H1 (cell line): ENCODE results near the gene SPIRE2.

Experiments
- CBX8 ChIP-seq: fragments of 300-800, 300-1000 bp; sonication (generic); IDR thresholded peaks from 2 replicates; pipeline ENCODE4 v1.7.1; 2016; ENCODE audit warnings: low read depth, low read length, borderline replicate concordance
- CTCF ChIP-seq, 3 experiments: IDR thresholded peaks; 1 replicate in 2 of 3; 2 replicates in 1 of 3; pipeline versions ENCODE4 v1.5.1 to v1.6.1; 2011; ENCODE audit warnings: low read length in 3 of 3, mild to moderate bottlenecking in 3 of 3, inconsistent platforms in 2 of 3, low read depth in 1 of 3, moderate library complexity in 1 of 3; ENCODE audit not compliant: insufficient read depth in 1 of 3; ENCODE audit errors: control extremely low read depth in 1 of 3
- EGR1 ChIP-seq: IDR thresholded peaks from 2 replicates; pipeline ENCODE4 v1.6.1; 2011; ENCODE audit warnings: low read depth, low read length, borderline replicate concordance
- GABPA ChIP-seq: IDR thresholded peaks from 2 replicates; pipeline ENCODE4 v1.6.1; 2011; ENCODE audit warnings: mild to moderate bottlenecking, low read length, moderate library complexity, borderline replicate concordance; ENCODE audit not compliant: insufficient read depth
- POLR2AphosphoS5 ChIP-seq: IDR thresholded peaks from 2 replicates; pipeline ENCODE4 v1.6.1; 2011; ENCODE audit warnings: low read depth, low read length
- SIN3A ChIP-seq, 2 experiments: IDR thresholded peaks in 1 of 2; conservative IDR thresholded peaks in 1 of 2; 2 replicates each; pipeline ENCODE4 v1.6.1; 2011 to 2012; ENCODE audit warnings: low read length in 2 of 2, improper control_type of control experiment in 1 of 2, low read depth in 1 of 2, mild to moderate bottlenecking in 1 of 2
- SP2 ChIP-seq: IDR thresholded peaks from 2 replicates; pipeline ENCODE4 v1.6.1; 2012; ENCODE audit warnings: mild to moderate bottlenecking, low read length, inconsistent platforms
- SP4 ChIP-seq: IDR thresholded peaks from 2 replicates; pipeline ENCODE4 v1.6.1; 2012; ENCODE audit warnings: low read length, inconsistent platforms
- SRF ChIP-seq: IDR thresholded peaks from 2 replicates; pipeline ENCODE4 v1.6.1; 2011; ENCODE audit warnings: mild to moderate bottlenecking, low read depth, low read length, moderate library complexity
- TCF12 ChIP-seq: IDR thresholded peaks from 2 replicates; pipeline ENCODE4 v1.6.1; 2011; ENCODE audit warnings: low read depth, mild to moderate bottlenecking, low read length

- TF ChIP-seq CTCF (IDR thresholded peaks at IDR 0.05; ENCODE audit: control extremely low read depth in 1 of 3, insufficient read depth in 1 of 3, low read depth in 1 of 3, low read length in 3 of 3) = no peak
- TF ChIP-seq SIN3A (conservative IDR thresholded peaks at IDR 0.05 in 1 of 2, IDR thresholded peaks at IDR 0.05 in 1 of 2; ENCODE audit: low read depth in 1 of 2, low read length in 2 of 2) = no peak
- no peak for TF ChIP-seq POLR2AphosphoS5
- TF ChIP-seq SP2 = no peak
- TF ChIP-seq TCF12 = no peak
- TF ChIP-seq SP4 = no peak
- TF ChIP-seq GABPA = no peak
- TF ChIP-seq SRF = no peak
- TF ChIP-seq EGR1 = no peak
- no peak for TF ChIP-seq CBX8
Measured at GRCh38 chr16:89899879-89900481, 71.7 kb downstream of the SPIRE2 start.
